Activated naive CD8-positive, alpha-beta T cell treated with anti-CD3 and anti-CD28 coated beads for 36 hours (primary cell): ENCODE data around the gene RIMBP3C. TPM values are rescaled to one million over a fixed set of nuclear protein-coding genes. Genes with fewer than 3 reads are reported as not detected.
"Not testable (repeated sequence)": the region's sequence is repeated elsewhere in the genome, so short reads cannot be mapped to it uniquely, and the experiment has no call there.

Source experiments
- DNase-seq: peaks from one replicate; pipeline ENCODE4 v3.0.0; 2021
- H3K27ac Mint-ChIP-seq: one replicate; pipeline ENCODE4 v1.8.0; 2022; ENCODE audit warnings: mild to moderate bottlenecking, moderate library complexity, mixed read lengths
- H3K27me3 Mint-ChIP-seq: one replicate; pipeline ENCODE4 v1.8.0; 2022; ENCODE audit warnings: mild to moderate bottlenecking, mixed read lengths
- H3K36me3 Mint-ChIP-seq: one replicate; pipeline ENCODE4 v1.8.0; 2021; ENCODE audit warnings: mild to moderate bottlenecking, mixed read lengths
- H3K4me1 Mint-ChIP-seq: one replicate; pipeline ENCODE4 v1.8.0; 2021; ENCODE audit warnings: mixed read lengths
- H3K4me3 Mint-ChIP-seq: one replicate; pipeline ENCODE4 v1.8.0; 2022; ENCODE audit warnings: mild to moderate bottlenecking, moderate library complexity, mixed read lengths
- H3K9me3 Mint-ChIP-seq: one replicate; pipeline ENCODE4 v1.8.0; 2022; ENCODE audit warnings: mixed read lengths
- total RNA-seq, 2 experiments: library from RNA; stranded (reverse); gene quantifications; one replicate each; pipeline ENCODE4 v1.2.3, GENCODE V29; 2021

RIMBP3C gene
- total RNA-seq, 2 experiments from 2014 or later = 0.06 to 0.20 TPM

GRCh38 chr22:21564411-21564810 lies 13.2 kb upstream of the RIMBP3C start:
- H3K4me1 Mint-ChIP-seq = peaks cover 11% of the 10 kb centered on the region
- no peak for DNase-seq
- H3K27ac Mint-ChIP-seq = no peak overlapping the region
- H3K4me3 Mint-ChIP-seq = no peak overlapping the region
- H3K27me3 Mint-ChIP-seq = no peaks in the 10 kb centered on the region
- no peaks in the 10 kb centered on the region for H3K9me3 Mint-ChIP-seq
- peaks cover 11% of the 10 kb centered on the region for H3K36me3 Mint-ChIP-seq

- Mint-ChIP-seq H3K9me3 (no peaks in the 10 kb centered on the region), H3K4me3 (no peak overlapping the region), H3K36me3 (peaks cover 8% of the 10 kb centered on the region), H3K27ac (peak overlapping the region; percentile 7), H3K27me3 (no peaks in the 10 kb centered on the region), H3K4me1 (peaks cover 8% of the 10 kb centered on the region)
- no peak for DNase-seq
Observed at GRCh38 chr22:21563912-21564311, 12.7 kb upstream of the RIMBP3C start.

GRCh38 chr22:21560657-21561056 lies 9.4 kb upstream of the RIMBP3C start:
- H3K4me1 Mint-ChIP-seq, DNase-seq, H3K27ac Mint-ChIP-seq, H3K4me3 Mint-ChIP-seq, H3K9me3 Mint-ChIP-seq, H3K36me3 Mint-ChIP-seq, H3K27me3 Mint-ChIP-seq: not testable (repeated sequence)

GRCh38 chr22:21559345-21560125 lies 8.3 kb upstream of the RIMBP3C start:
- H3K9me3 Mint-ChIP-seq, H3K4me3 Mint-ChIP-seq, H3K36me3 Mint-ChIP-seq, H3K4me1 Mint-ChIP-seq, H3K27ac Mint-ChIP-seq, DNase-seq, H3K27me3 Mint-ChIP-seq: not testable (repeated sequence)

DNA sequence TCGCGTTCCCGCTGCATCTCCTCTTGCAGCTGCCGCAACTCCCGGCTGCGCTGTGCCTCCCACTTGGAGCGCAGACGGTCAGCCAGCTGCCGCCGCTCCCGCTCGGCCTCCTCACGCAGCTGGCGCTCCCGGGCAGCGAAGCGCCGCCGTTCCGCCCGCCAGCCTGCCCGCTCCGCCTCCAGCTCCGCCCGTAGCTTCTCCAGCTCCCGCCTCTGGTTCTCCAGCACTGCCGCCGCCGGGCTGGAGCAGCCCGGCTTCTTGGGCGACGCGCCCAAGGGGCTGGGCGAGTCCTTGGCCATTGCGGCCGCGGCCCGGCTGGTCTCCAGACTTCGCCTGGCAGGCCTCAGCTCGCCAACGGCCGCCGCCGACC lies 598 bp downstream of the RIMBP3C start:
- H3K9me3 Mint-ChIP-seq, H3K36me3 Mint-ChIP-seq, H3K4me3 Mint-ChIP-seq, H3K4me1 Mint-ChIP-seq, H3K27ac Mint-ChIP-seq, DNase-seq, H3K27me3 Mint-ChIP-seq: not testable (repeated sequence)

DNA sequence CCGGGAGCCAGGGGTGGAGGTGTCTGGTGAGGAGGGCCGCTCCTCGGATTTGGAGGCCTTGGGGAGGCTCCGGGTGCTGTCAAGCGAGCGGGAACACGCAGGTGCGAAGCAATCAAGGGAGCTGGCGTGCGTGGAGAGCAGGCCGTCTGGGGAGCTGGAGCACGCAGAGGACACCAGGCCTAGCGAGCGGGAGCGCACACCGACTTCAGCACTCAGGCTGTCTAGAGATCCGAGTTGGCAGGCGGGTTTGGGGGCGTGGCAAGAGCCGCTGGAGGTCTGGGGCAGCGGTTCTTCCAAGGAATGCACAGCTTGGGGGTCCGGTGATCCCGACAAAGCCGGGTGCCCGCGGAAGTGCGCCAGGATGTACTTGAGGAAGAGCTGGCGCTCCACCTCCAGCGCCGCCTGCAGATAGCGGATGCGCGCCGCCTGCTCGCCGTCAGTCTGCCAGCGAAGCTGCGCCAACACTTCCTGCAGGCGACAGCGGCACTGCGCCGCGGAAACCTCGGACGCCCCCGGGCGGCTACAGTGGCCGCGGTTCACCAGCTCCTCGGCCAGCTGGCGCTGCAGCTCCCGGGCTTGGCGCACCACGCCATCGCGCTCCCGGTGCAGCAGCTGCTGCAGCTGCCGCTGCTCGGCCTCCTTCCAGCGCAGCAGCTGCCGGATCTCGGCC lies 1.1 kb downstream of the RIMBP3C start:
- not testable (repeated sequence) for H3K9me3 Mint-ChIP-seq, DNase-seq, H3K36me3 Mint-ChIP-seq, H3K27ac Mint-ChIP-seq, H3K27me3 Mint-ChIP-seq, H3K4me1 Mint-ChIP-seq, H3K4me3 Mint-ChIP-seq

GRCh38 chr22:21549558-21549957 lies 1.7 kb downstream of the RIMBP3C start:
- H3K27ac Mint-ChIP-seq, H3K9me3 Mint-ChIP-seq, H3K4me1 Mint-ChIP-seq, H3K36me3 Mint-ChIP-seq, H3K27me3 Mint-ChIP-seq, H3K4me3 Mint-ChIP-seq, DNase-seq: not testable (repeated sequence)

GRCh38 chr22:21544432-21545322 lies 6.6 kb downstream of the RIMBP3C start:
- DNase-seq, H3K4me3 Mint-ChIP-seq, H3K36me3 Mint-ChIP-seq, H3K27me3 Mint-ChIP-seq, H3K9me3 Mint-ChIP-seq, H3K27ac Mint-ChIP-seq, H3K4me1 Mint-ChIP-seq: not testable (repeated sequence)

- H3K4me3 Mint-ChIP-seq, H3K27ac Mint-ChIP-seq, H3K27me3 Mint-ChIP-seq, H3K4me1 Mint-ChIP-seq, H3K36me3 Mint-ChIP-seq, DNase-seq, H3K9me3 Mint-ChIP-seq: not testable (repeated sequence)
Observed at GRCh38 chr22:21539862-21540261, 11.4 kb downstream of the RIMBP3C start.

DNA sequence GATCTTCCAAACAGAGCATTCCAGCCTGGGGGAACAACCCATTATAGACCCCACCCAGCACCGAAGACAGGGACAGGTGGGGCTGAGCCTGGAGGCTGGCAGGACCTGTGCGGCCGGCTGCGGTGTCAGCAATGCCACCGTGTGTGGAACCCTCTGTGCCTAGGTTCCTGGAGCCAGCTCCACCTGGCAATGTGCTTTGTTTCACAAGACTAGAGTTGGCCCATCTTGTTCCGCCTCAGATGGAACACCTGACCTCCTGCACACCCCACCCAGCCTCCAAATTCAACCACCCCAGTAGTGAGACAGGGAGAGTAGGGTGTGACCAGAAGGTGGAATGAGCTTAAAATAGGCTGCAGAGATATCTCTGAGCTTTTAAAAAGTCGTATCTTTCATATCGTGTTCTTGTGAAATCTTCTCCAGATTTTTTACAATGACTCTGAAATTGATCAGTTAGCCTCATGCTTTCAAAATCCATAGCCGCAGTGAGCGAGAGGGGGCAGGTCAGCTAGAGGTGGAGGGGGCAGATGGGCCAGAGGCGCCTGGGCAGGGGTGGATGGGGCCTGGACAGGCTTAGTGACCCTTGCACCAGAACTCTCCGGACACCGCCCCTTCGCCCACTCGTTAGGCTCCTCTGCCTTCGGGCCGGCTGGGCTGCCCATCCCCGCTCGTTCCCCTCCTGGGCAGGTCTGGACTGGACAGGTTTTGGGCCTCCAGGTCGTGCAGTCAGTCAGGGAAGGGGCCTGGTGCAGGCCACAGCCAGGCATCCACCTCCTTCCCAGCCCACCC lies 18.2 kb downstream of the RIMBP3C start:
- H3K9me3 Mint-ChIP-seq, H3K27me3 Mint-ChIP-seq, H3K36me3 Mint-ChIP-seq, DNase-seq, H3K4me3 Mint-ChIP-seq, H3K27ac Mint-ChIP-seq, H3K4me1 Mint-ChIP-seq: not testable (repeated sequence)

DNA sequence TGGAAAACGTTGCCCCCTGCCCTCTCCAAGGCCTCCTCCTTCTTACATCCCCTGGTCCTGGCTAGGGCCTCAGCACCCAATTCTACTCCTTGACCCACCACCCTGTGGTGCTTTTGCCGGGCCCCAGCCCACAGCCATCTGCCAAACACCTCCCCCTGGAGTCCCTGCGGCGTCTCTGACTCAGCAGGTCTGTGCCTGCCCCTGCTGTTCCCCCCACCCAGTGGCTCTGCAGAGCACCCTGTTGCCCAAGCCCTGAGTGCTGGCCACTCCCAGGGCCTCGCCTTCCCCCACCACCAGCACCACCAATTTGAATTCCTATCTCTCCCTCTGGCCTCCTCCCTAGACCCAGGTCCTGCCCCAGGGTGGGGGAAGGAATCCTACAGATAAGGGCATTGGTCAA lies 19.7 kb downstream of the RIMBP3C start:
- H3K27ac Mint-ChIP-seq, H3K9me3 Mint-ChIP-seq, H3K27me3 Mint-ChIP-seq, H3K36me3 Mint-ChIP-seq, H3K4me3 Mint-ChIP-seq, DNase-seq, H3K4me1 Mint-ChIP-seq: not testable (repeated sequence)

- DNase-seq, H3K4me1 Mint-ChIP-seq, H3K27ac Mint-ChIP-seq, H3K4me3 Mint-ChIP-seq, H3K36me3 Mint-ChIP-seq, H3K27me3 Mint-ChIP-seq, H3K9me3 Mint-ChIP-seq: not testable (repeated sequence)
Observed at GRCh38 chr22:21526705-21527500, 24.4 kb downstream of the RIMBP3C start.

DNA sequence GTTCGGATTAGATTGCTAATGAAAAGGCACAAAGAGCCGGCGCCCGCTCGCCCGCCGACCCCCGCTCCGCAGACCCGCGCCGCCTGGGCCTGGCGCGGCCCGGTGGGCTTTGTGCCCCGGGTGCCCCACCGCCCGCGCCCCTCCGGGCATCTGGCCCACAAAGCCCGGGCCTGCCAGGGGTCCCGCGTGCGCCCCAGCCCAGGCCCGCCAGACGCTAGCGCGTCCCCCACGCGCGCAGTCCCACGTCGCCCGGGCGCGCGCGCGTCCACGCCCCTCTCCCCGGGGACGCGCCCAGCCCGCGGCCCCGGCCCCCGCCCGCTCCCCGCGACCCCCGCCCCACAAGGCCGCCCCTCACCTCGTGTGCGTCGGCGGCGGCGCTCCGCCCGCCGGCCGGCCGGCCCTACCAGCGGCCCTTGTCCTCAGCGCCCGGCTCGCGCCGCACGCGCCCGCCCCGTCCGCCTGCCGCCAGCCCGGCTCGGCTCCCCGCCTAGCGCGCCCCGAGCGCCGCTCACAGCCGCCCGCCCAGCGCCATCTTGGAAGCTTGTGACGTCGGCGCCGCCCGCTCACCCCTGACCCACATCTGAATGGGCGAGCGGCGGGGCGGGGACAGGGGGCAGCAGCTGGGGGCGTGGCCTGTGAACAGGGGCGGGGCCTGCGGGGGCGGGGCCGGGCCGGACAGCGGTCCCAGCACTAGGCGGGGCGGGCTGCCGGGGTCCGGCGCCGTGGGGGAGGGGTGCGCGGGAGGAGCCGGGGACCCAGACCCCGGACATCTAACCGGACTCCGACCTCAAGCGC lies 34.1 kb downstream of the RIMBP3C start:
- H3K9me3 Mint-ChIP-seq, H3K27me3 Mint-ChIP-seq, H3K36me3 Mint-ChIP-seq, H3K4me3 Mint-ChIP-seq, DNase-seq, H3K27ac Mint-ChIP-seq, H3K4me1 Mint-ChIP-seq: not testable (repeated sequence)

GRCh38 chr22:21516522-21516921 lies 34.7 kb downstream of the RIMBP3C start:
- DNase-seq, H3K27ac Mint-ChIP-seq, H3K36me3 Mint-ChIP-seq, H3K4me3 Mint-ChIP-seq, H3K27me3 Mint-ChIP-seq, H3K9me3 Mint-ChIP-seq, H3K4me1 Mint-ChIP-seq: not testable (repeated sequence)
